ENCODE data around the gene FSTL5. TPM values are rescaled to one million over a fixed set of nuclear protein-coding genes. Genes with fewer than 3 reads are reported as not detected.

Gene FSTL5
- total RNA-seq, 2 donors from 2014 or later, result 0.24 to 1.1 TPM

- H3K9ac ChIP-seq (ENCODE audit: extremely low read depth, low read length, poor library complexity, severe bottlenecking), result no peak overlapping the region
- H3K4me3 Mint-ChIP-seq, result no peak overlapping the region
- no peak overlapping the region for H3K27ac Mint-ChIP-seq
- no peaks in the 10 kb centered on the region for H3K36me3 Mint-ChIP-seq (ENCODE audit: low read depth)
- H3K27me3 ChIP-seq (ENCODE audit: control insufficient read depth, insufficient read depth, low read length, poor library complexity, severe bottlenecking), result no peaks in the 10 kb centered on the region
- H3K9me3 Mint-ChIP-seq, result peaks cover 2% of the 10 kb centered on the region
- no peaks in the 10 kb centered on the region for H3K36me3 ChIP-seq (ENCODE audit: control insufficient read depth, insufficient read depth, low read length)
- peaks cover 10% of the 10 kb centered on the region for H3K9me3 ChIP-seq (ENCODE audit: control insufficient read depth, low read length)
- H3K27me3 Mint-ChIP-seq (ENCODE audit: insufficient read depth), result no peaks in the 10 kb centered on the region
- DNase-seq, result peak; percentile 46
- no peak overlapping the region for H3K27ac ChIP-seq (ENCODE audit: low read depth, low read length)
- no peak for TF ChIP-seq CTCF (conservative IDR thresholded peaks at IDR 0.05)
- H3K4me1 Mint-ChIP-seq, result no peaks in the 10 kb centered on the region
- H3K4me1 ChIP-seq (ENCODE audit: control insufficient read depth, insufficient read depth, low read length), result no peaks in the 10 kb centered on the region
- no peak overlapping the region for H3K4me3 ChIP-seq (ENCODE audit: low read length)
- WGBS, 2 experiments (ENCODE audit: insufficient coverage in 1 of 2, insufficient read length in 1 of 2), result 89 to 97% methylated on average over 4 to 11 of the region's 11 CpGs
These were observed 345.9 kb downstream of the FSTL5 start for GRCh38 chr4:161817914-161818313.

GRCh38 chr4:161816958-161817357 is 346.8 kb downstream of the FSTL5 start:
- Mint-ChIP-seq H3K4me3 (no peak overlapping the region), H3K27me3 (ENCODE audit: insufficient read depth) (no peaks in the 10 kb centered on the region), H3K27ac (no peak overlapping the region), H3K9me3 (no peaks in the 10 kb centered on the region), H3K36me3 (ENCODE audit: low read depth) (no peaks in the 10 kb centered on the region), H3K4me1 (no peaks in the 10 kb centered on the region)
- H3K4me3 ChIP-seq (ENCODE audit: low read length), result no peak overlapping the region
- no peaks in the 10 kb centered on the region for H3K36me3 ChIP-seq (ENCODE audit: control insufficient read depth, insufficient read depth, low read length)
- no peaks in the 10 kb centered on the region for H3K4me1 ChIP-seq (ENCODE audit: control insufficient read depth, insufficient read depth, low read length)
- DNase-seq, result no peak
- no peak overlapping the region for H3K27ac ChIP-seq (ENCODE audit: low read depth, low read length)
- TF ChIP-seq CTCF (conservative IDR thresholded peaks at IDR 0.05), result no peak
- no peak overlapping the region for H3K9ac ChIP-seq (ENCODE audit: extremely low read depth, low read length, poor library complexity, severe bottlenecking)
- WGBS, 2 experiments (ENCODE audit: insufficient coverage in 1 of 2, insufficient read length in 1 of 2), result 88 to 100% methylated on average over 1 of the region's 1 CpG
- H3K27me3 ChIP-seq (ENCODE audit: control insufficient read depth, insufficient read depth, low read length, poor library complexity, severe bottlenecking), result no peaks in the 10 kb centered on the region
- peaks cover under 1% of the 10 kb centered on the region for H3K9me3 ChIP-seq (ENCODE audit: control insufficient read depth, low read length)

- H3K27me3 ChIP-seq (ENCODE audit: control insufficient read depth, insufficient read depth, low read length, poor library complexity, severe bottlenecking), result no peaks in the 10 kb centered on the region
- no peak for TF ChIP-seq CTCF (conservative IDR thresholded peaks at IDR 0.05)
- Mint-ChIP-seq H3K27ac (no peak overlapping the region), H3K36me3 (ENCODE audit: low read depth) (no peaks in the 10 kb centered on the region), H3K4me1 (peaks cover under 1% of the 10 kb centered on the region), H3K4me3 (no peak overlapping the region), H3K27me3 (ENCODE audit: insufficient read depth) (no peaks in the 10 kb centered on the region), H3K9me3 (no peaks in the 10 kb centered on the region)
- WGBS, 2 experiments (ENCODE audit: insufficient coverage in 1 of 2, insufficient read length in 1 of 2), result 100% methylated on average over 1 of the region's 1 CpG; no CpG with 5 or more reads in 1 of the 2 experiments
- H3K9me3 ChIP-seq (ENCODE audit: control insufficient read depth, low read length), result no peaks in the 10 kb centered on the region
- no peak for DNase-seq
- no peak overlapping the region for H3K4me3 ChIP-seq (ENCODE audit: low read length)
- H3K36me3 ChIP-seq (ENCODE audit: control insufficient read depth, insufficient read depth, low read length), result no peaks in the 10 kb centered on the region
- no peak overlapping the region for H3K9ac ChIP-seq (ENCODE audit: extremely low read depth, low read length, poor library complexity, severe bottlenecking)
- no peaks in the 10 kb centered on the region for H3K4me1 ChIP-seq (ENCODE audit: control insufficient read depth, insufficient read depth, low read length)
- H3K27ac ChIP-seq (ENCODE audit: low read depth, low read length), result no peak overlapping the region
These were observed 348.0 kb downstream of the FSTL5 start for GRCh38 chr4:161815841-161816240.

Data from endodermal cell (in vitro differentiated cells).